Measurements from ENCODE around the gene PHYHIPL. TPM values are rescaled to one million over a fixed set of nuclear protein-coding genes. Genes with fewer than 3 reads are reported as not detected.

The PHYHIPL gene
- total RNA-seq, 1 donor from 2014 or later, result 0.17 TPM

DNA sequence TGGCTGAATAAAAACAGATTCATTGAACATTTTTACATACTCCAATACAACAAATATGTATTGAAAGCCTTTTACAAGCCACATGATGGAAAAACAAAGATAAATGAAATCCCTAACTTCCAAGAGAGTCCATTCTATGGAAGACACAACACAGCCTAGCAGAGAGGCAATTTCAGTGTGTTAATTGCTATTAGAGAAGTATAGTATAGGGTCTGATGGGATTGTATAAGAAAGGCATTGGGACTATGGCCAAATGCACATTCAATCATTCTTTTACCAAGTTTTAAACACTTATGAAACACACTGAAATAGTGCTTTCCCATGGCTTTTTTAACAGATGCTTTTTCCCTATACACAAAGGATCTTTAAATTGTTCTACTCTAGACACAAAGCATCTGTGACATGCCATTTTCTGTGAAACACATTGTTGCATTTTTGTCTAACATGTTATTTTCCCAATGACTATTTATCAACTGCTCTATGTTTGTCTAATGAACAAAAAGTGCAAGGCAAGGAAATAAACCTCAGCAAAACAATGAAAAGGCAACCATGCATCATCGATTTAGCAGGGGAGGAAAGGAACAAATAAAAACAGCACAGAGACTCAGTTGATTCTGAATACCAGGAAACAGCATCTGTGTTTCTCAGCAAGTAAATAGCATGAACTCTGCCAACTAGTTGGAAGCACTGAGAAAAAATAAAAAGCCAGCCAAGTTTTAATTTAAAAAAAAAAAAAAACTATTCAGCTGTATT lies 42.4 kb upstream of the PHYHIPL start:
- no peaks in the 10 kb centered on the region for H3K27me3 ChIP-seq (ENCODE audit: control insufficient read depth, insufficient read depth, low read length)
- no peak for TF ChIP-seq CTCF (IDR thresholded peaks at IDR 0.05; ENCODE audit: insufficient read depth, low read length, poor library complexity, severe bottlenecking)
- no peak overlapping the region for H3K4me3 ChIP-seq (ENCODE audit: low read depth, low read length)
- no peak for DNase-seq (ENCODE audit: low read depth)
- no peaks in the 10 kb centered on the region for H3K36me3 ChIP-seq (ENCODE audit: control insufficient read depth, insufficient read depth, low read length)

DNA sequence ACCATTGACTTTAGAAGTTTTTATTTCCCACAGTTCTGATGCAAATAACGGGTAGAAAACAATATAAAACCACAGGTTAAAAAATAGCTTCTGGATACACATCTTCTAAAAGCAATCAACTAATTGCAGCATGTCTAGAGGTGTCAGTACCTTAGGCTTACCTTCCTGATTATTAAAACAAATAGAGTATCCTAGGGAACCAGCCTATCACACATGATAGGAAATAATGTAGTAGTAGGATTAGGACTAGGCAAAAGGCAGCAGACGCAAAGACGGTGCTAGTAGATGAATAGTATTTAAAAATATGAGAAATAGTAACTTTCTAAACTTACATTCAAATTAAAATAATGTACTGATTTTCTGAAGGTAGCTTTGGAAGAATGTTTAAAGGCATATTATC lies 41.7 kb upstream of the PHYHIPL start:
- H3K4me3 ChIP-seq (ENCODE audit: low read depth, low read length), result no peak overlapping the region
- H3K36me3 ChIP-seq (ENCODE audit: control insufficient read depth, insufficient read depth, low read length), result no peaks in the 10 kb centered on the region
- TF ChIP-seq CTCF (IDR thresholded peaks at IDR 0.05; ENCODE audit: insufficient read depth, low read length, poor library complexity, severe bottlenecking), result no peak
- no peaks in the 10 kb centered on the region for H3K27me3 ChIP-seq (ENCODE audit: control insufficient read depth, insufficient read depth, low read length)
- no peak for DNase-seq (ENCODE audit: low read depth)

DNA sequence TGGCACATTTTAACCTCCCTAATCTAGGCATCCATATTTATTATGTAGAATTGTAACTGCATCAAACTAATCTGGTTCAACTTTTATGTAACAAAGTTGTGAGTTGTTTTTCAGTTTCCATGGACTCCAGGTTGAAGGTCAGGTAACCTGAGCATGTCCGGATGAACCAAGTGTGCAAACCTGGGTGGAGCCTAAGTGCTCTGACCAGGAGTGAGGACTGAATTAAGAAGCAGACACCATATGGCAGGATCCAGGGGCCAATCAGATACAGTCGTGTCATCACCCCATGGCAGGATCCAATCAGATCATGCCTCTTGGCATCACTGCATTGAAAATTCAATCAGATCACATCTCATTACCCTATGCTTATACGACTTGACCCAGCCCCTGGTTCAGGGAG lies 41.2 kb upstream of the PHYHIPL start:
- DNase-seq (ENCODE audit: low read depth), result no peak
- Histone ChIP-seq H3K36me3 (ENCODE audit: control insufficient read depth, insufficient read depth, low read length) (no peaks in the 10 kb centered on the region), H3K4me3 (ENCODE audit: low read depth, low read length) (no peak overlapping the region), H3K27me3 (ENCODE audit: control insufficient read depth, insufficient read depth, low read length) (no peaks in the 10 kb centered on the region)
- TF ChIP-seq CTCF (IDR thresholded peaks at IDR 0.05; ENCODE audit: insufficient read depth, low read length, poor library complexity, severe bottlenecking), result no peak

GRCh38 chr10:59138052-59138451 lies 38.4 kb upstream of the PHYHIPL start:
- Histone ChIP-seq H3K36me3 (ENCODE audit: control insufficient read depth, insufficient read depth, low read length) (no peaks in the 10 kb centered on the region), H3K4me3 (ENCODE audit: low read depth, low read length) (no peak overlapping the region), H3K27me3 (ENCODE audit: control insufficient read depth, insufficient read depth, low read length) (no peaks in the 10 kb centered on the region)
- no peak for TF ChIP-seq CTCF (IDR thresholded peaks at IDR 0.05; ENCODE audit: insufficient read depth, low read length, poor library complexity, severe bottlenecking)
- no peak for DNase-seq (ENCODE audit: low read depth)

GRCh38 chr10:59143544-59143943 lies 32.9 kb upstream of the PHYHIPL start:
- no peak for TF ChIP-seq CTCF (IDR thresholded peaks at IDR 0.05; ENCODE audit: insufficient read depth, low read length, poor library complexity, severe bottlenecking)
- H3K36me3 ChIP-seq (ENCODE audit: control insufficient read depth, insufficient read depth, low read length), result no peaks in the 10 kb centered on the region
- H3K27me3 ChIP-seq (ENCODE audit: control insufficient read depth, insufficient read depth, low read length), result no peaks in the 10 kb centered on the region
- DNase-seq (ENCODE audit: low read depth), result no peak
- H3K4me3 ChIP-seq (ENCODE audit: low read depth, low read length), result no peak overlapping the region

- Histone ChIP-seq H3K4me3 (ENCODE audit: low read depth, low read length) (no peak overlapping the region), H3K27me3 (ENCODE audit: control insufficient read depth, insufficient read depth, low read length) (no peaks in the 10 kb centered on the region), H3K36me3 (ENCODE audit: control insufficient read depth, insufficient read depth, low read length) (no peaks in the 10 kb centered on the region)
- no peak for DNase-seq (ENCODE audit: low read depth)
- TF ChIP-seq CTCF (IDR thresholded peaks at IDR 0.05; ENCODE audit: insufficient read depth, low read length, poor library complexity, severe bottlenecking), result no peak
Measured at GRCh38 chr10:59148701-59149100, 27.7 kb upstream of the PHYHIPL start.

All from kidney epithelial cell (primary cell).